ENCODE results near the gene SCN1A. TPM values are rescaled to one million over a fixed set of nuclear protein-coding genes. Genes with fewer than 3 reads are reported as not detected.

The SCN1A gene
- total and polyA plus RNA-seq, 4 donors: 2.1 to 32.6 (median 14.5) TPM

DNA sequence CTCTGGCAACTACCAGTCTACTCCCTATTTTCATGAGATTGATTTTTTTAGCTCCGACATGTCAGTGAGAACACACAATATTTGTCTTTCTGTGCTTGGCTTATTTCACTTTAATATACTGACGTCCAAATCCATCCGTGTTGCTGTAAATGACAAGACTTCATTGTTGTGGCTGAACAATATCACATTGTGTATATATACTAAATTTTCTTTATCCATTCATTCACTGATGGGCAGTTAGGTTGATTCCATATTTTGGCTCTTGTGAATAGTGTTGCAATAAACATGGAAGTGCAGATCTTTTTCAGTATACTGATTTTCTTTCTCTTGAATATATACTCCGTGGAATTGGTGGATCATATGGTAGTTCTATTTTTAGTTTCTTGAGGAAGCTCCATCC, 168.4 kb downstream of the SCN1A start:
- H3K4me1 ChIP-seq (ENCODE audit: control insufficient read depth in 5 of 5, insufficient read depth in 5 of 5, low read length in 5 of 5): peaks cover 0 to 5% (median 0%) of the 10 kb centered on the region in 5 donors
- DNase-seq (no peak), ATAC-seq (ENCODE audit: insufficient read depth, low FRiP score) (no peak)
- H3K36me3 ChIP-seq (ENCODE audit: control insufficient read depth in 4 of 4, insufficient read depth in 4 of 4, low read length in 4 of 4): no peaks in the 10 kb centered on the region
- H3K27me3 ChIP-seq (ENCODE audit: control insufficient read depth in 3 of 3, insufficient read depth in 3 of 3, low read length in 2 of 3): no peaks in the 10 kb centered on the region
- H3K27ac ChIP-seq (ENCODE audit: low read depth in 1 of 2, low read length in 1 of 2): no peak overlapping the region
- no peak overlapping the region for H3K4me3 ChIP-seq
- WGBS, 2 donors: 85 to 92% methylated on average over 4 of the region's 4 CpGs
- H3K9me3 ChIP-seq (ENCODE audit: control insufficient read depth in 4 of 4, insufficient read depth in 3 of 4, low read length in 3 of 4): no peaks in the 10 kb centered on the region
- TF ChIP-seq, protein P1, sequence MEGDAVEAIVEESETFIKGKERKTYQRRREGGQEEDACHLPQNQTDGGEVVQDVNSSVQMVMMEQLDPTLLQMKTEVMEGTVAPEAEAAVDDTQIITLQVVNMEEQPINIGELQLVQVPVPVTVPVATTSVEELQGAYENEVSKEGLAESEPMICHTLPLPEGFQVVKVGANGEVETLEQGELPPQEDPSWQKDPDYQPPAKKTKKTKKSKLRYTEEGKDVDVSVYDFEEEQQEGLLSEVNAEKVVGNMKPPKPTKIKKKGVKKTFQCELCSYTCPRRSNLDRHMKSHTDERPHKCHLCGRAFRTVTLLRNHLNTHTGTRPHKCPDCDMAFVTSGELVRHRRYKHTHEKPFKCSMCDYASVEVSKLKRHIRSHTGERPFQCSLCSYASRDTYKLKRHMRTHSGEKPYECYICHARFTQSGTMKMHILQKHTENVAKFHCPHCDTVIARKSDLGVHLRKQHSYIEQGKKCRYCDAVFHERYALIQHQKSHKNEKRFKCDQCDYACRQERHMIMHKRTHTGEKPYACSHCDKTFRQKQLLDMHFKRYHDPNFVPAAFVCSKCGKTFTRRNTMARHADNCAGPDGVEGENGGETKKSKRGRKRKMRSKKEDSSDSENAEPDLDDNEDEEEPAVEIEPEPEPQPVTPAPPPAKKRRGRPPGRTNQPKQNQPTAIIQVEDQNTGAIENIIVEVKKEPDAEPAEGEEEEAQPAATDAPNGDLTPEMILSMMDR (IDR thresholded peaks at IDR 0.05; ENCODE audit: control extremely low read depth, extremely low read depth): no peak
- H3K9ac ChIP-seq (ENCODE audit: insufficient read depth in 1 of 2, low read length in 2 of 2): no peak overlapping the region

DNA sequence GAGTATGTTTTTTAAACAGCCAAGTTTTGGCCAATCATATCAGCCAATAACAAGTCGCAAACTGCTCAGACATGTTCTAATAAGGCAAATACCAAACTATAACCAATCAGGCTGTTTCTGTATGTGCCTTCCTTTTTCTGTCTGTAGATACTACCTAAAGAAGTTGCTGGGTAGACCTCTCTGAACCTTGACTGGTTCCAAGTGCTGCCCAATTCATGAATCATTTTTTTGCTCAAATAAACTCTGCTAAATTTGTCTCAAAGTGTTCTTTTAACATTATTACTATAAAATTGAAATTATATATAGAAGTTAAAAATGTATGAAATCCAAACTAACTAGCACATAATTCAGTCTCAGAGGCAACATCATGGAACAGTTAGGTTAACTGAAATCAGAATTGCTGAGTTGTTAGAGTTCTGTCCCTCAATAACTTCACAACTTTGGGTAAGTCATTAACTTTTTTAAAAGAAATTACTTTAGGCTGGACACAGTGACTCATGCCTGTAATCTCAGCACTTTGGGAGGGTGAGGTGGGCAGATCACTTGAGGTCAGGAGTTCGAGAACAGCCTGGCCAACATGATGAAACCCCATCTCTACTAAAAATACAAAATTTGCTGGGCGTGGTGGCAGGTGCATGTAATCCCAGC, 169.4 kb downstream of the SCN1A start:
- 92 to 97% methylated on average over 3 of the region's 3 CpGs for WGBS, 2 donors
- Histone ChIP-seq H3K9me3 (ENCODE audit: control insufficient read depth in 4 of 4, insufficient read depth in 3 of 4, low read length in 3 of 4) (no peaks in the 10 kb centered on the region), H3K9ac (ENCODE audit: insufficient read depth in 1 of 2, low read length in 2 of 2) (no peak overlapping the region), H3K4me3 (no peak overlapping the region), H3K27ac (ENCODE audit: low read depth in 1 of 2, low read length in 1 of 2) (no peak overlapping the region), H3K36me3 (ENCODE audit: control insufficient read depth in 4 of 4, insufficient read depth in 4 of 4, low read length in 4 of 4) (no peaks in the 10 kb centered on the region), H3K27me3 (ENCODE audit: control insufficient read depth in 3 of 3, insufficient read depth in 3 of 3, low read length in 2 of 3) (no peaks in the 10 kb centered on the region), H3K4me1 (ENCODE audit: control insufficient read depth in 5 of 5, insufficient read depth in 5 of 5, low read length in 5 of 5) (peaks cover 0 to 7% (median 0%) of the 10 kb centered on the region in 5 donors)
- no peak for ATAC-seq (ENCODE audit: insufficient read depth, low FRiP score)
- DNase-seq: no peak
- TF ChIP-seq, protein P1 (IDR thresholded peaks at IDR 0.05; ENCODE audit: control extremely low read depth, extremely low read depth): no peak

DNA sequence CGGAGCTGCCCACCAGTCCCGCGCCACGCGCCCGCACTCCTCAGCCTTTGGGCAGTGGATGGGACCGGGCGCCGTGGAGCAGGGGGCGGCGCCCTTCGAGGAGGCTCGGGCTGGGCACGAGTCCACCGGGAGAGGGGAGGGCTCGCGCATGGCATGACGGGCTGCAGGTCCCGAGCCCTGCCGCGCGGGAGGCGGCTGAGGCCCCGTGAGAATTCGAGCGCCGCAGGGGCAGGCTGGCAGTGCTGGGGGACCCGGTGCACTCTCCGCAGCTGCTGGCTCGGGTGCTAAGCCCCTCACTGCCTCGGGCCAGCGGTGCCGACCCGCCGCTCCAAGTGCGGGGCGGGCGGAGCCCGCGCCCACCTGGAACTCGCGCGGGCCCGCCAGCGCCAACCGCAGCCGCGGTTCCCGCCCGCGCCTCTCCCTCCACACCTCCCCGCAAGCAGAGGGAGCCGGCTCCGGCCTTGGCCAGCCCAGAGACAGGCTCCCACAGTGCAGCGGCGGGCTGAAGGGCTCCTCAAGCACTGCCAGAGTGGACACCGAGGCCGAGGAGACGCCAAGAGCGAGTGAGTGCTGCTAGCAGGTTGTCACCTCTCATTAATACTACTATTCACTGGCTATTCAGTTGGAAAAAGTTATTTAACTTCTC, 170.7 kb downstream of the SCN1A start:
- 90 to 94% methylated on average over 57 to 60 of the region's 60 CpGs for WGBS, 2 donors
- Histone ChIP-seq H3K9me3 (ENCODE audit: control insufficient read depth in 4 of 4, insufficient read depth in 3 of 4, low read length in 3 of 4) (no peaks in the 10 kb centered on the region), H3K4me1 (ENCODE audit: control insufficient read depth in 5 of 5, insufficient read depth in 5 of 5, low read length in 5 of 5) (peaks cover 0 to 9% (median 5%) of the 10 kb centered on the region in 5 donors), H3K36me3 (ENCODE audit: control insufficient read depth in 4 of 4, insufficient read depth in 4 of 4, low read length in 4 of 4) (no peaks in the 10 kb centered on the region), H3K4me3 (no peak overlapping the region), H3K27ac (ENCODE audit: low read depth in 1 of 2, low read length in 1 of 2) (no peak overlapping the region), H3K9ac (ENCODE audit: insufficient read depth in 1 of 2, low read length in 2 of 2) (no peak overlapping the region), H3K27me3 (ENCODE audit: control insufficient read depth in 3 of 3, insufficient read depth in 3 of 3, low read length in 2 of 3) (no peaks in the 10 kb centered on the region)
- ATAC-seq (ENCODE audit: insufficient read depth, low FRiP score): no peak
- no peak for DNase-seq
- TF ChIP-seq, protein P1 (IDR thresholded peaks at IDR 0.05; ENCODE audit: control extremely low read depth, extremely low read depth): no peak
